HUES64 (cell line): ENCODE results near the gene SNTA1. TPM values are rescaled to one million over a fixed set of nuclear protein-coding genes. Genes with fewer than 3 reads are reported as not detected.
"Not testable (repeated sequence)": the region's sequence is repeated elsewhere in the genome, so short reads cannot be mapped to it uniquely, and the experiment has no call there.

Experiments
- H3K27ac ChIP-seq: 2 replicates; pipeline ENCODE4 v1.7.0; 2013; ENCODE audit warnings: low read depth, low read length, inconsistent platforms
- H3K27me3 ChIP-seq: 2 replicates; pipeline ENCODE4 v1.6.1; 2013; ENCODE audit warnings: mild to moderate bottlenecking, low read length; ENCODE audit not compliant: insufficient read depth
- H3K36me3 ChIP-seq: 2 replicates; pipeline ENCODE4 v1.6.1; 2013; ENCODE audit warnings: mild to moderate bottlenecking, low read length; ENCODE audit not compliant: insufficient read depth
- H3K4me1 ChIP-seq: 2 replicates; pipeline ENCODE4 v1.6.1; 2013; ENCODE audit warnings: mild to moderate bottlenecking, low read length, moderate library complexity; ENCODE audit not compliant: insufficient read depth
- H3K4me3 ChIP-seq: 2 replicates; pipeline ENCODE4 v1.5.1; 2013; ENCODE audit warnings: mild to moderate bottlenecking, low read length, moderate library complexity
- H3K9ac ChIP-seq: 2 replicates; pipeline ENCODE4 v1.6.1; 2013; ENCODE audit warnings: mild to moderate bottlenecking, low read depth, low read length
- H3K9me3 ChIP-seq: 2 replicates; pipeline ENCODE4 v1.6.1; 2013; ENCODE audit warnings: low read depth, low read length; ENCODE audit not compliant: insufficient read depth
- WGBS: fragments of 150-250, 120-280 bp; methylation state at CpG from one replicate; pipeline ENCODE4 v1.1.7; 2013; ENCODE audit warnings: missing lambda C conversion rate; 5-methylcytosine and 5-hydroxymethylcytosine counted together
- polyA plus RNA-seq, 2 experiments: library from polyadenylated mRNA; stranded (reverse); fragments of 50-300 nt; gene quantifications; one replicate each; pipeline ENCODE4 v1.2.3, GENCODE V29; 2013

Gene SNTA1
- polyA plus RNA-seq (2013, experiment 1 of 2) = 3.1 TPM
- 3.7 TPM for polyA plus RNA-seq (2013, experiment 2 of 2)

DNA sequence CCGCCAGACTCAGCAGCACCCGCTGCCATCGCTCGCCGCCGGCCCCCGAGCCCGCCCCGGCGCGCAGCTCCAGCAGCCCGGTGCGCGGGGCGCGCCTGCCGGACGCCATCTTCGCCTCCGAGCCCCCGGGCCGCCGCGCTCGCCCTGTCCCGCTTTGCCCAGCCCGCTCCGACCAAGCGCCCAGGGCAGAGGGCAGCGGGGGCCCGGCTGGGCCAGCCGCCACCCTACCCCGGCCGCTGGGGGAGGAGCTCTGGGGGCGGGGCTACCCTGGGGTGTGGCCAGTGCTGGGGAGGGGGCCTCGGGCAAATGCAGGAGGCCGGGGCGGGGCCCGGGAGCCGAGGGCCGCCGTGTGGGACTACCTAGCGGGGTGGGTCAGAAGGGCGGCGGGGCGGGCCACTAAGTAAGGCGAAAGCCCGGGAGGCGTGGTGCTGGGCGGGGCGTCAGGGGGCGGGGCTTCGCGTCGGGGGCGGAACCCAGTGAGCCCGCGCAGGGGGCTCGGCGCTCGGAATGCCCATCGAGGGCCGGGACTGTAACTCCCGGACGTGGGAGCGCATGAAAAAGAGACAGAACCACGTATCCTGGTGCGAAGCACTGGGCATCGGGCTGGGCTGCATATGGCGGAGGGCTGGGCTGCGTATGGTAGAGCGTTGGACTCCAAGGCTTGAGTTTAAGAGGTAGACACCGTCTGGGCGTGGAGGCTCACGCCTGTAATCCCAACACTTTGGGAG lies at the start of gene SNTA1:
SNTA1 (minus strand) TSS at position 252 of the 728 bp plus-strand sequence; CDS start at position 109, 143 bp downstream.
- peaks cover 4% of the 10 kb centered on the region; the same call in 1 of the 2 replicates for H3K4me1 ChIP-seq

DNA sequence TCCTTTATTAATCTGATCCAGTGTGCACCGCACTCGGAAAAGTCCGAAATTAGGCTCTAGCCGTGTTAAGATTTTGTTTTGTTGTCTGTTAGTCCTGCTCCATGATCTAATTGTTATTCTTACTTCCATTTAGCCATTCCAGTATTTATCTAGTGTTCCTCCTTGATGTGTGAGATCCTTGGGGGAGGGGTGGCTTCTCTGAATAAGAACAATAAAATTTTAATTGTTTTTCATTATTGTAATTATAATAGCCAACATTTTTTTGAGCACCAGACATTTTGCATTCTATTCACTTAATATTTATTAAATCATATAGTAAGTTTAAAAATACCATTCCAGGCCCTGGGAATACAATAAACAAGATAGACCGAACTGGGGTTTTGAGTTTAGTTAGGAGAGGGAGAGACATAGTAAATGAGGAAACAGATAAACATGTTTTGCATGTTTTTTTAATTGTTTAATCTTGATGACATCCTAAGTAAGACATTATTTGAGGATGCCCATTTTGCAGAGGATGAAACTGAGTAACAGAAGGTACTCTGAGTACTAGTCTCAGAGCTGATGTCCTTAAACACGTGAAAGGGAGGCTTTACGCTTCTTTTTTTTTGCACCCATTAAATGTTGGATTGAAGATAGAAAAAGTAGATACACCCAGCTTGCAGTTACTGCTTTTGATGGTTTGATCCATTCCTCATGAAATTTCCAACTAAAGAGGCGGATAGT lies 47.5 kb upstream of the SNTA1 start:
- peak overlapping the region; percentile 66 for H3K9ac ChIP-seq
- peaks cover 4% of the 10 kb centered on the region; the same call in 1 of the 2 replicates for H3K4me1 ChIP-seq
- 83% methylated on average over 8 of the region's 8 CpGs for WGBS
- H3K27me3 ChIP-seq = no peaks in the 10 kb centered on the region
- H3K36me3 ChIP-seq = no peaks in the 10 kb centered on the region
- peak overlapping the region; percentile 83 for H3K4me3 ChIP-seq
- no peaks in the 10 kb centered on the region for H3K9me3 ChIP-seq
- H3K27ac ChIP-seq = no peak overlapping the region

More for the DNA sequence above, at the start of gene SNTA1:
- no peaks in the 10 kb centered on the region for H3K36me3 ChIP-seq
- peaks cover 5% of the 10 kb centered on the region; the same call in 1 of the 2 replicates for H3K9me3 ChIP-seq
- H3K27me3 ChIP-seq = peaks cover 29% of the 10 kb centered on the region
- H3K27ac ChIP-seq = no peak within 1 kb of the TSS; the same call in 1 of the 2 replicates
- peak within 1 kb of the TSS; percentile 82 for H3K4me3 ChIP-seq
- H3K9ac ChIP-seq = peak within 1 kb of the TSS; percentile 67
- WGBS = under 1% methylated on average over 75 of the region's 75 CpGs

DNA sequence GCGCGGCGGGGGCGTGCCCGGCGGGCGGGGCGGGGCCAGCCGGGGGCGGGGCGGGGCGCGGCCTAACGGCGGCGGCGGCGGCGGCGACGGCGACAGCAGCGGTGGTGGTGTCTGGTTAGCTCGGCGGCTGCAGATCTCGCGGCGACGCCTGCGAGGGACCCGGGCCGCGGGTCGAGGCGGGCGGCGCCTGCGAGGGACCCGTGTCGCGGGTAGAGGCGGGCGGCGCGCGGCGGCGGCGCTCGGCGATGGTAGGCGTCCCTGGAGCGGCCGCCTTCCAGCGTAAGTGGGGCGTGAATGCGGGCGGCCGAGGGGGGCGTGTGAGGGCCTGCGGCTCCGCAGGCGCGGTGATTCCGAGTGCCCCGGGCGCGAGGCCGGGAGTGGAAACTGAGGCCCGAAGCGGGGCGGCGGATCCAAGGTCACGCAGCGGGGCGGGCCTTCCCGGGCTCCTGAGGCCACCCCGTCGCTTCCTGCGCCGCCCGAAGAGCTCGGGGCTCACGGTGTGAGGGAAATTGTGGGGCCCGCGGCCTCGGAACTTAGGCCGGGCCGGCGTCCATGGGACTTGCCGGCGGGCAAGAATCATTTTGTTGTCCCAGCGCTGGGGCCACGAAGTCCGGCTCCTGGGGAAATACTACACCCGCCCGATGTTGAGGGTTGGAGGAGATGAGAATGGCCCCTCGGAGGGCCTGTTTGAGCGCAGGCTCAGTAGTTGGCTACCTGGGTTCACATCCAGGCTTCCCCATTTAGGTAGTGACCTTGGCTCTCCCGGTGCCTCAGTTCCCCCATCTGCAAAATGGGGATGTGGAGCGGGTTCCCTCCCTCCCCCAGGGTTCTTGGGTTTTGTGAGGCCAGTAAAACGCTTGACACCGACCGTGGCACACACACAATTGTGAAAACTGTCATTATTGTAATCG lies 46.7 kb upstream of the SNTA1 start, which contains the start of gene CBFA2T2:
CBFA2T2 (plus strand) TSS at position 74 of the 911 bp plus-strand sequence; CDS start at position 246, 172 bp downstream.
- H3K27me3 ChIP-seq = no peaks in the 10 kb centered on the region
- WGBS = 2% methylated on average over 105 of the region's 105 CpGs

DNA sequence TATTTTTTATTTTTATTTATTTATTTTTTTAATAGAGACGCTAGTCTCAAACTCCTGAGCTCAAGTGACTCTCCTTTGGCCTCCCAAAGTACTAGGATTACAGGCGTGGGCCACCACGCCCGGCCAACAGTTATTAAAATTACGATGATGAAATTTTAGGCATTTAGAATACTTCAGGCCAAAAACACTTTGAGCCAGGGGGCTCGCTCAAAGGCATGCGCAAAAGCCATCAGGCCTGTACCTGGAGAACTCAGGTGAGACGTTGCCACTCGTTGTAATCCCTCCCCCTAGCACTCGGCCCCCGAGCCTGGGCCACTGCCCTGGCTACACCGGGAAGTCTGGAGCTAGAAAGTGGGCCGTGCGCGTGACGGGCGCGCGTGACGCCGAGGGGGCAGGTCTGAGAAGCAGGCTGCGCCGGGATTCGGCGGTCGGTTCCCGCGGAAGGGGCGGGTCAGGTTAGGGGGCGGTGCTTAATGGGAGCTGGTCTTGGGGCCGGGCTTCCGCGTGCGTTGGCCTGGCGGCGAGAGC lies 46.0 kb upstream of the SNTA1 start:
- Histone ChIP-seq H3K27me3 (no peaks in the 10 kb centered on the region), H3K27ac (peak overlapping the region; percentile 83), H3K9me3 (no peaks in the 10 kb centered on the region), H3K9ac (peak overlapping the region; percentile 64), H3K36me3 (no peaks in the 10 kb centered on the region), H3K4me3 (peak overlapping the region; percentile 55), H3K4me1 (peaks cover 4% of the 10 kb centered on the region; the same call in 1 of the 2 replicates)
- 5% methylated on average over 36 of the region's 36 CpGs for WGBS

More for the DNA sequence above, 46.7 kb upstream of the SNTA1 start, which contains the start of gene CBFA2T2:
- Histone ChIP-seq H3K4me3 (peak within 1 kb of the TSS; percentile 83), H3K27ac (peak within 1 kb of the TSS; percentile 83), H3K9ac (peak within 1 kb of the TSS; percentile 66), H3K4me1 (peaks cover 4% of the 10 kb centered on the region; the same call in 1 of the 2 replicates), H3K36me3 (no peaks in the 10 kb centered on the region), H3K9me3 (no peaks in the 10 kb centered on the region)

DNA sequence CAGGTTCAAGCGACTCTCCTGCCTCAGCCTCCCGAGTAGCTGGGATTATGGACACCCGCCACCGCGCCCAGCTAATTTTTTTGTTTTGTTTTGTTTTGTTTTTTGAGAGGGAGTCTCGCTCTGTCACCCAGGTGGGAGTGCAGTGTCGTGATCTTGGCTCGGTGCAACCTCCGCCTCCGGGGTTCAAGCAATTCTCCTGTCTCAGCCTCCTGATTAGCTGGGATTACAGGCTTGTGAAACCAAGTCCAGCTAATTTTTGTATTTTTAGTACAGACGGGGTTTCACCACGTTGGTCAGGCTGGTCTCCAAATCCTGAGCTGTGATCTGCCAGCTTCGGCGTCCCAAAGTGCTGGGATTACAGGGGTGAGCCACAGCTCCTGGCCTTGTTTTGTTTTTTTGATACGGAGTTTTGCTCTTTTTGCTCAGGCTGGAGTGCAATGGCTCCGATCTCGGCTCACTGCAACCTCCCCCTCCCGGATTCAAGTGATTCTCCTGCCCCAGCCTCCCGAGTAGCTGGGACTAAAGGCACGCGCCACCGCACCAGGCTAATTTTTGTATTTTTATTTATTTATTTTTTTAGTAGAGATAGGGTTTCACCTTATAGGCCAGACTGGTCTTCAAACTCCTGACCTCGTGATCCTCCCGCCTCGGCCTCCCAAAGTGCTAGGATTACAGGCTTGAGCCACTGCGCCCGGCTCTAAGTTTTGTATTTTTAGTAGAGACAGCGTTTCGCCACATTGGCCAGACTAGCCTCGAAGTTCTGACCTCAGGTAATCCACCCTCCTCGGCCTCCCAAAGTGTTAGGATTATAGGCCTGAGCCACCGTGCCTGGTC lies 45.3 kb upstream of the SNTA1 start:
- Histone ChIP-seq H3K9ac (peak overlapping the region; percentile 64; the same call in 1 of the 2 replicates), H3K4me3 (peak overlapping the region; percentile 55)
- H3K36me3 ChIP-seq, H3K4me1 ChIP-seq, H3K9me3 ChIP-seq, H3K27me3 ChIP-seq, H3K27ac ChIP-seq: not testable (repeated sequence)
- WGBS = 93% methylated on average over 31 of the region's 32 CpGs

DNA sequence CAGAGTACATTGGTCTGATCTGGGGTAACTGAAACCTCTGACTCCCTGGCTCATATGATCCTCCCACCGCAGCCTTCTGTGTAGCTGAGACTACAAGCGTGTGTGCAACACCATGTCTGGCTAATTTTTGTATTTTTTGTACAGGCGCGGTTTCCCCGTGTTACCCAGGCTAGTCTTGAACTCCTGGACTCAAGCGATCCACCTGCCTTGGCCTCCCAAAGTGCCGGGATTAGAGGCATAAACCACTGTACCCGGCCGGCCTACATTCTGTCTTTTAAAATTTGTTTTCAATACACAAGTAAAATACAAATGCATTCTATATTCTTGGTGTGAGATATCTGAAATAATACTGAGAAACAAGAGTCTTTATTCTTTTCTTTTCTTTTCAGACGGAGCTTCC lies 44.6 kb upstream of the SNTA1 start:
- Histone ChIP-seq H3K27me3 (no peaks in the 10 kb centered on the region), H3K4me3 (no peak overlapping the region), H3K4me1 (peaks cover 4% of the 10 kb centered on the region; the same call in 1 of the 2 replicates), H3K27ac (no peak overlapping the region), H3K9ac (no peak overlapping the region), H3K36me3 (no peaks in the 10 kb centered on the region), H3K9me3 (no peaks in the 10 kb centered on the region)
- 95% methylated on average over 10 of the region's 10 CpGs for WGBS

DNA sequence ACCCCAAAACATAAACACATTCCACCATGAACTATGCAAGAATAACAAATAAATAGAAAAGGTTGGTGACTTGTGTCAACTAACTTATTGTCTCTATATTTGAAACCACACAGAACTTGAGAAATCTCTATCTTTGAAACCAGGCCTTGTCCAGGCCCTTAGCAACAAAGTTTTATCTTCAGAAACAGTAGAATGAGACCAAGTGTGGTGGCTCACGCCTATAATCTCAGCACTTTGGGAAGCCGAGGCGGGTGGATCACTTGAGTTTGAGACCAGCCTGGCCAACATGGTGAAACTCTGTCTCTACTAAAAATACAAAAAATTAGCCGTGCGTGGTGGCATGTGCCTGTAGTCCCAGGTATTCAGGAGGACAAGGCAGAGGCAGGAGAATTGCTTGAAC lies 39.6 kb upstream of the SNTA1 start:
- not testable (repeated sequence) for H3K9me3 ChIP-seq, H3K4me1 ChIP-seq, H3K9ac ChIP-seq, H3K27me3 ChIP-seq, H3K27ac ChIP-seq, H3K4me3 ChIP-seq, H3K36me3 ChIP-seq
- 91% methylated on average over 5 of the region's 5 CpGs for WGBS

DNA sequence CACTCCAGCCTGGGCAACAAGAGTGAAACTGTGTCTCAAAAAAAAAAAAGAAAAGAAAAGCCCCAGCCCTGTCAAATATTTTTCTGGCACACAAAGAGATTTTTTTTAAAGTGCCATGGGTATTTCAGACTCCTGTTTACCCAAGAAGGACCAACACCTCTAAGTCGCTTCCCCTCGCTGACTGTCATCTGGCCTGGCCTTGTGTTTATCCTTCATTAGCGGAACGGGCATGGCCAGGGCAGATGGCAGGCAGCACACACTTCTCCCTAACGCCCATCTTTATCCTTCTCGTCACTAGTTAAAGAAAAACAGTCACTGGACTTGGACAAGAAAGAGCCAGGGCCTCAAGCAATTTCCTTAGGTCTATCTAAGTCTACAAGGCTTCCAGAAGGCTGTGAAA lies 39.0 kb upstream of the SNTA1 start:
- Histone ChIP-seq H3K27me3 (no peaks in the 10 kb centered on the region), H3K27ac (no peak overlapping the region), H3K9ac (no peak overlapping the region), H3K4me1 (no peaks in the 10 kb centered on the region; the same call in 1 of the 2 replicates), H3K4me3 (no peak overlapping the region), H3K36me3 (no peaks in the 10 kb centered on the region), H3K9me3 (no peaks in the 10 kb centered on the region)
- 89% methylated on average over 6 of the region's 6 CpGs for WGBS

DNA sequence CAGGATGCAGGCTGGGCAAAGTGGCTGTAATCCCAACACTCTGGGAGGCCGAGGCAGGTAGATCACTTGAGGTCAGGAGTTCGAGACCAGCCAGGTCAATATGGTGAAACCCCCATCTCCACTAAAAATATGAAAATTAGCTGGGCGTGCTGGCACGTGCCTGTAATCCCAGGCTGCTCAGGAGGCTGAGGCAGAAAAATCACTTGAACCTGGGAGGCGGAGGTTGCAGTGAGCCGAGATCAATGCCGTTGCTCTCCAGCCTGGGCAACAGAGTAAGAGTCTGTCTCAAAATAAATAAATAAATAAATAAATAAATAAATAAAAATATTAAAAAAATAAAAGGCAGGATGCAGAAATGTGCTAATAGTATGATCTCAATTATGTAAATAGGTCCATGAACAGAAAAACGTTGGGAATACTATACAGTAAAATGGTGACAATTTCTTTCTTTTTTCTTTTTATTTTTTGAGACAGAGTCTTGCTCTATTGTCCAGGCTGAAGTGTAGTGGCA lies 37.9 kb upstream of the SNTA1 start:
- no peaks in the 10 kb centered on the region for H3K36me3 ChIP-seq
- H3K4me3 ChIP-seq = no peak overlapping the region
- H3K4me1 ChIP-seq = no peaks in the 10 kb centered on the region; the same call in 1 of the 2 replicates
- H3K27ac ChIP-seq = no peak overlapping the region
- H3K27me3 ChIP-seq = no peaks in the 10 kb centered on the region
- 92% methylated on average over 7 of the region's 8 CpGs for WGBS
- no peaks in the 10 kb centered on the region for H3K9me3 ChIP-seq
- H3K9ac ChIP-seq = no peak overlapping the region
